Measurements from ENCODE around the gene SLAMF8. TPM values are rescaled to one million over a fixed set of nuclear protein-coding genes. Genes with fewer than 3 reads are reported as not detected.

The SLAMF8 gene
- total RNA-seq, 2 donors from 2014 or later: not detected

GRCh38 chr1:159861218-159861617, 34.5 kb downstream of the SLAMF8 start:
- H3K9ac ChIP-seq (ENCODE audit: extremely low read depth, low read length, poor library complexity, severe bottlenecking): no peak overlapping the region
- Mint-ChIP-seq H3K4me3 (no peak overlapping the region), H3K27me3 (ENCODE audit: insufficient read depth) (peaks cover 49% of the 10 kb centered on the region), H3K36me3 (ENCODE audit: low read depth) (no peaks in the 10 kb centered on the region), H3K4me1 (no peaks in the 10 kb centered on the region), H3K27ac (no peak overlapping the region), H3K9me3 (no peaks in the 10 kb centered on the region)
- no peak overlapping the region for H3K27ac ChIP-seq (ENCODE audit: low read depth, low read length)
- H3K9me3 ChIP-seq (ENCODE audit: control insufficient read depth, low read length): no peaks in the 10 kb centered on the region
- peaks cover 22% of the 10 kb centered on the region for H3K27me3 ChIP-seq (ENCODE audit: control insufficient read depth, insufficient read depth, low read length, poor library complexity, severe bottlenecking)
- H3K4me1 ChIP-seq (ENCODE audit: control insufficient read depth, insufficient read depth, low read length): peaks cover 2% of the 10 kb centered on the region
- no peak for DNase-seq
- WGBS, 2 experiments (ENCODE audit: insufficient coverage in 1 of 2, insufficient read length in 1 of 2): 33 to 82% methylated on average over 1 to 8 of the region's 8 CpGs
- H3K36me3 ChIP-seq (ENCODE audit: control insufficient read depth, insufficient read depth, low read length): no peaks in the 10 kb centered on the region
- H3K4me3 ChIP-seq (ENCODE audit: low read length): no peak overlapping the region
- TF ChIP-seq, protein P1, sequence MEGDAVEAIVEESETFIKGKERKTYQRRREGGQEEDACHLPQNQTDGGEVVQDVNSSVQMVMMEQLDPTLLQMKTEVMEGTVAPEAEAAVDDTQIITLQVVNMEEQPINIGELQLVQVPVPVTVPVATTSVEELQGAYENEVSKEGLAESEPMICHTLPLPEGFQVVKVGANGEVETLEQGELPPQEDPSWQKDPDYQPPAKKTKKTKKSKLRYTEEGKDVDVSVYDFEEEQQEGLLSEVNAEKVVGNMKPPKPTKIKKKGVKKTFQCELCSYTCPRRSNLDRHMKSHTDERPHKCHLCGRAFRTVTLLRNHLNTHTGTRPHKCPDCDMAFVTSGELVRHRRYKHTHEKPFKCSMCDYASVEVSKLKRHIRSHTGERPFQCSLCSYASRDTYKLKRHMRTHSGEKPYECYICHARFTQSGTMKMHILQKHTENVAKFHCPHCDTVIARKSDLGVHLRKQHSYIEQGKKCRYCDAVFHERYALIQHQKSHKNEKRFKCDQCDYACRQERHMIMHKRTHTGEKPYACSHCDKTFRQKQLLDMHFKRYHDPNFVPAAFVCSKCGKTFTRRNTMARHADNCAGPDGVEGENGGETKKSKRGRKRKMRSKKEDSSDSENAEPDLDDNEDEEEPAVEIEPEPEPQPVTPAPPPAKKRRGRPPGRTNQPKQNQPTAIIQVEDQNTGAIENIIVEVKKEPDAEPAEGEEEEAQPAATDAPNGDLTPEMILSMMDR (conservative IDR thresholded peaks at IDR 0.05): no peak

DNA sequence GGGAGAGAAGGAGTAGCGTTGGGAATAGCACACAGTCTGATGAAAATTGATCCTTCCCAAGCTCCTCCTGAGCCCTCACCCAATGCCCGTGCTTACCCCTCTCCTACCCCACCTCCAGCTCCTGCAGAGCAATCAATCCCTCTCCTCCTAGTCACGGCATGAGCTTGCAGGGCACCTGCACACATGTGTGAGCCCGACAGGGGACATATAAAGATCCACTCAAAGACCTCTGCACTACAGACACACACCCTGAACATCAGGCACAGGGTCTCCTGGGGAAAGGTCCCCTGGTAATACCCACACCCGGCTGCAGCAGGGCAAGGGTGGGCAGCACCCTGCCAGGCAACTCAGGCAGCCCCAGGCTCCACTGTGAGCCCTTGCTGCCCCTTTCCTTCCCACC, 35.4 kb downstream of the SLAMF8 start:
- Mint-ChIP-seq H3K4me3 (no peak overlapping the region), H3K27me3 (ENCODE audit: insufficient read depth) (peaks cover 41% of the 10 kb centered on the region), H3K36me3 (ENCODE audit: low read depth) (no peaks in the 10 kb centered on the region), H3K9me3 (no peaks in the 10 kb centered on the region), H3K4me1 (peaks cover 2% of the 10 kb centered on the region), H3K27ac (no peak overlapping the region)
- DNase-seq: no peak
- TF ChIP-seq, protein P1 (conservative IDR thresholded peaks at IDR 0.05): no peak
- no peaks in the 10 kb centered on the region for H3K36me3 ChIP-seq (ENCODE audit: control insufficient read depth, insufficient read depth, low read length)
- H3K4me3 ChIP-seq (ENCODE audit: low read length): no peak overlapping the region
- no peaks in the 10 kb centered on the region for H3K9me3 ChIP-seq (ENCODE audit: control insufficient read depth, low read length)
- peaks cover 7% of the 10 kb centered on the region for H3K4me1 ChIP-seq (ENCODE audit: control insufficient read depth, insufficient read depth, low read length)
- peaks cover 14% of the 10 kb centered on the region for H3K27me3 ChIP-seq (ENCODE audit: control insufficient read depth, insufficient read depth, low read length, poor library complexity, severe bottlenecking)
- no peak overlapping the region for H3K9ac ChIP-seq (ENCODE audit: extremely low read depth, low read length, poor library complexity, severe bottlenecking)
- H3K27ac ChIP-seq (ENCODE audit: low read depth, low read length): no peak overlapping the region
- 76 to 83% methylated on average over 1 to 5 of the region's 5 CpGs for WGBS, 2 experiments (ENCODE audit: insufficient coverage in 1 of 2, insufficient read length in 1 of 2)

GRCh38 chr1:159862557-159862956, 35.9 kb downstream of the SLAMF8 start, which contains the start of gene VSIG8:
VSIG8 (minus strand) TSS chr1:159862657; CDS start chr1:159862521, 136 bp downstream.
- H3K4me3 Mint-ChIP-seq: no peak within 1 kb of the TSS

More at GRCh38 chr1:159862557-159862956, 35.9 kb downstream of the SLAMF8 start, which contains the start of gene VSIG8:
- no peak within 1 kb of the TSS for H3K27ac Mint-ChIP-seq
- H3K27me3 Mint-ChIP-seq (ENCODE audit: insufficient read depth): peaks cover 39% of the 10 kb centered on the region
- Histone ChIP-seq H3K27ac (ENCODE audit: low read depth, low read length) (no peak within 1 kb of the TSS), H3K27me3 (ENCODE audit: control insufficient read depth, insufficient read depth, low read length, poor library complexity, severe bottlenecking) (peaks cover 14% of the 10 kb centered on the region), H3K9ac (ENCODE audit: extremely low read depth, low read length, poor library complexity, severe bottlenecking) (no peak within 1 kb of the TSS), H3K9me3 (ENCODE audit: control insufficient read depth, low read length) (no peaks in the 10 kb centered on the region), H3K4me1 (ENCODE audit: control insufficient read depth, insufficient read depth, low read length) (peaks cover 7% of the 10 kb centered on the region), H3K36me3 (ENCODE audit: control insufficient read depth, insufficient read depth, low read length) (no peaks in the 10 kb centered on the region), H3K4me3 (ENCODE audit: low read length) (no peak within 1 kb of the TSS)
- no peaks in the 10 kb centered on the region for H3K9me3 Mint-ChIP-seq
- TF ChIP-seq, protein P1 (conservative IDR thresholded peaks at IDR 0.05): no peak
- H3K4me1 Mint-ChIP-seq: peaks cover 3% of the 10 kb centered on the region
- H3K36me3 Mint-ChIP-seq (ENCODE audit: low read depth): no peaks in the 10 kb centered on the region
- no peak for DNase-seq
- WGBS, 2 experiments (ENCODE audit: insufficient coverage in 1 of 2, insufficient read length in 1 of 2): 88 to 100% methylated on average over 1 to 4 of the region's 4 CpGs

Measured in endodermal cell (in vitro differentiated cells).